Measurements from ENCODE around the gene KCNIP3. TPM values are rescaled to one million over a fixed set of nuclear protein-coding genes. Genes with fewer than 3 reads are reported as not detected.

KCNIP3 gene
- total RNA-seq, 2 donors from 2014 or later: 1.5 to 2.3 TPM

GRCh38 chr2:95281071-95281470 lies 16.1 kb upstream of the KCNIP3 start:
- intact Hi-C loops (cut with DNase I): no loop called here
- Histone ChIP-seq H3K4me3 (no peak overlapping the region), H3K4me1 (no peaks in the 10 kb centered on the region), H3K36me3 (no peaks in the 10 kb centered on the region), H3K27me3 (no peaks in the 10 kb centered on the region), H3K9ac (ENCODE audit: low read depth in 2 of 2, low read length in 2 of 2) (no peak overlapping the region), H3K9me3 (no peaks in the 10 kb centered on the region), H3K27ac (no peak overlapping the region)
- TF ChIP-seq CTCF (IDR thresholded peaks at IDR 0.05): no peak
- DNase-seq: no peak

GRCh38 chr2:95281786-95282185 lies 15.4 kb upstream of the KCNIP3 start:
- DNase-seq: no peak
- TF ChIP-seq CTCF (IDR thresholded peaks at IDR 0.05): no peak
- Histone ChIP-seq H3K4me3 (no peak overlapping the region), H3K27me3 (no peaks in the 10 kb centered on the region), H3K4me1 (no peaks in the 10 kb centered on the region), H3K9ac (ENCODE audit: low read depth in 2 of 2, low read length in 2 of 2) (no peak overlapping the region), H3K27ac (no peak overlapping the region), H3K9me3 (no peaks in the 10 kb centered on the region), H3K36me3 (no peaks in the 10 kb centered on the region)
- intact Hi-C loops (cut with DNase I): no loop called here

GRCh38 chr2:95282458-95282857 lies 14.7 kb upstream of the KCNIP3 start:
- intact Hi-C loops (cut with DNase I): no loop called here
- Histone ChIP-seq H3K9me3 (no peaks in the 10 kb centered on the region), H3K9ac (ENCODE audit: low read depth in 2 of 2, low read length in 2 of 2) (no peak overlapping the region), H3K27ac (no peak overlapping the region), H3K36me3 (no peaks in the 10 kb centered on the region), H3K27me3 (no peaks in the 10 kb centered on the region), H3K4me1 (no peaks in the 10 kb centered on the region), H3K4me3 (no peak overlapping the region)
- no peak for DNase-seq
- no peak for TF ChIP-seq CTCF (IDR thresholded peaks at IDR 0.05)

- Histone ChIP-seq H3K27me3 (no peaks in the 10 kb centered on the region), H3K4me1 (no peaks in the 10 kb centered on the region), H3K36me3 (no peaks in the 10 kb centered on the region), H3K9me3 (no peaks in the 10 kb centered on the region), H3K9ac (ENCODE audit: low read depth in 2 of 2, low read length in 2 of 2) (no peak overlapping the region), H3K4me3 (no peak overlapping the region), H3K27ac (no peak overlapping the region)
- DNase-seq: no peak
- no peak for TF ChIP-seq CTCF (IDR thresholded peaks at IDR 0.05)
- intact Hi-C loops (cut with DNase I): no loop called here
These were observed 13.6 kb upstream of the KCNIP3 start for GRCh38 chr2:95283562-95283961.

- H3K36me3 ChIP-seq: no peaks in the 10 kb centered on the region
- DNase-seq: no peak
- intact Hi-C loops (cut with DNase I): no loop called here
- H3K9me3 ChIP-seq: no peaks in the 10 kb centered on the region
- no peak overlapping the region for H3K27ac ChIP-seq
- H3K27me3 ChIP-seq: no peaks in the 10 kb centered on the region
- no peaks in the 10 kb centered on the region for H3K4me1 ChIP-seq
- no peak overlapping the region for H3K9ac ChIP-seq (ENCODE audit: low read depth in 2 of 2, low read length in 2 of 2)
- TF ChIP-seq CTCF (IDR thresholded peaks at IDR 0.05): no peak
- H3K4me3 ChIP-seq: no peak overlapping the region
These were observed 12.1 kb upstream of the KCNIP3 start for GRCh38 chr2:95284886-95285541.
